NCI-H2227 (cell line): ENCODE measurements around the gene SENP5.

ENCODE experiments used
- DNase-seq: peaks from one replicate; lab custom pipeline; 2025; ENCODE audit not compliant: unreplicated experiment; lab: John Stamatoyannopoulos, UW

SENP5 gene

DNA sequence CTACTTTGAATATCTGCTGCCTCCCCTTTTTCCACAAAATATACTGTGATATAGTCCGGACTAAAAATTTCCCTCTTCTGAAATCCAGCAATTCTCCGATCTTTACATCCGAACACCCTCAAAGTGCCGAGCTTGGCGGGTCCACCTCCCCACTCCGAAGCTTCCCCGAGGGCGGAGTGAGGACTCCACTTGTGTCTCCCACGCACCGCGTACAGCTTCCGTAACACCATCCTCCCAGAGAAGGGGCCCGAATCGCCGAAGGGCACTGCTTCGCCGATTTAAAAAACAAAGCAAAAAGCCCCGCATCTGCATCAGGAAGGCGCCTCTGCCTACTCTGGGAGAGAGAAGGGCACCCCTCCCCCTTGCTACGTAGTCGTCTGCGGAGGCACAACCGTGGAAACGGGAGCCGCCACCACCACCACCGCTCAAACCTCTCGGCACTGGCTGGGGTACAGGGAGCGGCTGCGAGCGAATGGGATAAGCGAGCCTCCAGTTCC lies 74.1 kb downstream of the SENP5 start:
- peak; percentile 79 for DNase-seq

DNA sequence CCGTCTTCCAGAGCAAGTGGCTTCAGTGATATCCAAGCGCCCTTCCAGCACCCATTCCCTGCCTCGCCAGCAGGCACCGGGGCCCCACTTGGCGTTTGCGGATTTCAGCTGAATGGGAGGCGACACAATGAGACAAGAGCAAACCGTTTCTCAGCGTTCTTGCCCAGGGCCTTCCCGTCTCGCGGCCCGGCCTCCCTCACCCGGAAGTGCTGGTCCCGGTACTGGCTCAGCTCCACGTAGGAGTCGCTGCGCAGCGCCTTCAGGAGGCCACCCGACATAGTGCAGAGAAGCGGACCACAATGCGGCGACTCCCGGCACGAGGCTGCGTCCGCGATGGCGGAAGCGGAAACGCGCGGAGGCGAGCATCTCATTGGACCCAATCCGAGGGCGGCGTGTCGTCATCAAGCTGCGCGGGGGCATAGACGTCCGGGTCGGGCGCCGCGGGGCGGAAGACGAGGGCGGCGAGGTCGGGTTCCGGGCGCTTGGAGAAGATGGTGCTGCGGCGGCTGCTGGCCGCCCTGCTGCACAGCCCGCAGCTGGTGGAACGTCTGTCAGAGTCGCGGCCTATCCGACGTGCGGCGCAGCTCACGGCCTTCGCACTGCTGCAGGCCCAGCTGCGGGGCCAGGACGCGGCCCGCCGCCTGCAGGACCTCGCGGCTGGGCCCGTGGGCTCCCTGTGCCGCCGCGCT lies 74.7 kb downstream of the SENP5 start, which contains the start of gene NCBP2:
TSS of gene NCBP2 (minus strand) at position 303 of the 689 bp plus-strand sequence. CDS start at position 278, 25 bp downstream.
- peak; percentile 99 for DNase-seq

DNA sequence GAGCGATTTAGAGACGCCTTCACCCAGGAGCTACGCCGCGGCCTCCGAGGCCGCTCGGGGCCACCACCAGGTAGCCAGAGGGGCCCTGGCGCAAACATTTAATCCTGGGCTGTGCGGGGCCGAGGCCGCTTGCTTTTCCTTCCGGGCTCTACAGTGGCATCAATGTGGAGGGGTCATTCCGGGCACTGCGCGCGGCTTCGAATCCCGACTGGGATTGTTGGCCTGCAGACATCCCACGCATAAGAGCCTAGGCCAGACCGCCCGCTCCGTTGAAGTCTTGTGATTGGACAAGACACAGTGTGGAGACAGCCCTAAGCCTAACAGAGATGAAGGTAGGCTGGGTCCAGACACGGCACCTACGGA lies 75.2 kb downstream of the SENP5 start:
- peak; percentile 51 for DNase-seq

DNA sequence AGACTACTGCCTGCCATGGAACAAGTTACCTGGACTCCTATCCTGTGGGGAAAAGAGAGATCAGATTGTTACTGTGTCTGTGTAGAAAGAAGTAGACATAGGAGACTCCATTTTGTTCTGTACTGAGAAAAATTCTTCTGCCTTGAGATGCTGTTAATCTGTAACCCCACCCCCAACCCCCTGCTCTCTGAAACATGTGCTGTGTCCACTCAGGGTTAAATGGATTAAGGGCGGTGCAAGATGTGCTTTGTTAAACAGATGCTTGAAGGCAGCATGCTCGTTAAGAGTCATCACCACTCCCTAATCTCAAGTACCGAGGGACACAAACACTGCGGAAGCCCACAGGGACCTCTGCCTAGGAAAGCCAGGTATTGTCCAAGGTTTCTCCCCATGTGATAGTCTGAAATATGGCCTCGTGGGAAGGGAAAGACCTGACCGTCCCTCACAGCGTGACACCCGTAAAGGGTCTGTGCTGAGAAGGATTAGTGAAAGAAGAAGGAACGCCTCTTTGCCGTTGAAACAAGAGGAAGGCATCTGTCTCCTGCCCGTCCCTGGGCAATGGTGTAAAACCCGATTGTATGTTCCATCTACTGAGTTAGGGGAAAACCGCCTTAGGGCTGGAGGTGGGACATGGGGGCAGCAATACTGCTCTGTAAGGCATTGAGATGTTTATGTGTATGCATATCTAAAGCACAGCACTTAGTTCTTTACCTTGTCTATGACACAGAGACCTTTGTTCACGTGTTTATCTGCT lies 76.5 kb downstream of the SENP5 start:
- peak; percentile 32 for DNase-seq

DNA sequence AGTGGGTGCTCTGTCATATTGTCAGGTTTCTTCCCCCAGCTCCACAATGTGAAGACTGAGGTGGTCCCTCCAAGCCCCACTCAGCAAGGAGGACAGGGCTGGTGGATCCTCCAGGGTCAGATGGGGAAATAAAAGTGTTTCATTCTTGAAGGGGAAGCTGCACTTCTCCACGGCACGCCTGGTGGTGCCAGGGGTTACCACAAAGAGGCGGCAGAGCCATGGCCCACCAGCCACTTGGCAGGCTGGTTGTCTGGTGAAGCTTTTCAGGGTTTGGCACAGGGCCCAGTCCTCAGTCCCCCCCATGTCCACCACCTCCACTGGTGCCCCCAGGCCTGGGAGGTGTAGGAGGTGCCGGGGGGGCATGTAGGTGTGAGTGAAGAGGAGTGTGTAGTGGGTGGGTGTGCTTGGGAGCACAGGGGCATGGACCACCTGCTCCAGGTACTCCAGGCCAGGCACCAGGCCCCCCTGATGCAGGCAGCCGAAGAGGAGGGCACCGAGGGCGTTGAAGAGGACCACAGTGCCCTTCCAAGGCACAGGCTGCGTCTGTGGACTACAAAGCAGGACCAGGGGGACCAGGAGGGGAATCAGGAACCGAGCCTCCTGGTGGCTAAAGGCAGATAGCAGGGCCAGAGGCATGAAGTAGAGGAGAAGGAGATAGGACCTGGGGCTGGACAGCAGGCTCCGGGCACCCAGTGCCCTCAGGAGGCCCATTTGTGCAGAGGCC lies 79.6 kb downstream of the SENP5 start:
- no peak for DNase-seq

DNA sequence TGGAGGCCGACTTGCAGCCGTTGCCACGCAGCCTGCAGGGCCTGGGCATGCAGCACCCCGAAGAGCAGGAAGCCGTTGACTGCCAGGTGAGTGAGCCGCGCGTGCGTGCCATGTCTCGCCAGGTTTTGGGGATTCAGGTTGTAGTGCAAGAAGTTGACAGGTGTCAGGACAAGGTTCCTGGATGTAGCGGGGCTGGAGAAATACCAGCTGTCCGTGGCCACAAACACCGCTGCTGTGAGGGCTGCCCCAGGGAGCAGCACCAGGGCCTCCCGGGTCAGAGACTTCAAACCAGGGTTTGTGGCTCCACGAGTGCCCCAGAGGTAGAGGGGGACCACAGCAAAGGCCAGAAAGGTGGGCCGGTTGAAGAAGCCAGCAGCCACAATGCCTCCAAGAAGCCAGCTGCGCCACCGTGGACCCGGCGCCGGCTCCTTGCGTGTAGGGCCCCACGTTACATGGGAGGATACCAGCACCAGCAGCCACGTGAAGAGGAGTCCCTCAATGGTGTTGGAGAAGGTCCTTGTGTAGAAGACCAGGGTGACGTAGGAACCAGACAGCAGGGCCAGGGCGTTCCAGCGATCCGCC lies 80.2 kb downstream of the SENP5 start:
- DNase-seq: no peak

DNA sequence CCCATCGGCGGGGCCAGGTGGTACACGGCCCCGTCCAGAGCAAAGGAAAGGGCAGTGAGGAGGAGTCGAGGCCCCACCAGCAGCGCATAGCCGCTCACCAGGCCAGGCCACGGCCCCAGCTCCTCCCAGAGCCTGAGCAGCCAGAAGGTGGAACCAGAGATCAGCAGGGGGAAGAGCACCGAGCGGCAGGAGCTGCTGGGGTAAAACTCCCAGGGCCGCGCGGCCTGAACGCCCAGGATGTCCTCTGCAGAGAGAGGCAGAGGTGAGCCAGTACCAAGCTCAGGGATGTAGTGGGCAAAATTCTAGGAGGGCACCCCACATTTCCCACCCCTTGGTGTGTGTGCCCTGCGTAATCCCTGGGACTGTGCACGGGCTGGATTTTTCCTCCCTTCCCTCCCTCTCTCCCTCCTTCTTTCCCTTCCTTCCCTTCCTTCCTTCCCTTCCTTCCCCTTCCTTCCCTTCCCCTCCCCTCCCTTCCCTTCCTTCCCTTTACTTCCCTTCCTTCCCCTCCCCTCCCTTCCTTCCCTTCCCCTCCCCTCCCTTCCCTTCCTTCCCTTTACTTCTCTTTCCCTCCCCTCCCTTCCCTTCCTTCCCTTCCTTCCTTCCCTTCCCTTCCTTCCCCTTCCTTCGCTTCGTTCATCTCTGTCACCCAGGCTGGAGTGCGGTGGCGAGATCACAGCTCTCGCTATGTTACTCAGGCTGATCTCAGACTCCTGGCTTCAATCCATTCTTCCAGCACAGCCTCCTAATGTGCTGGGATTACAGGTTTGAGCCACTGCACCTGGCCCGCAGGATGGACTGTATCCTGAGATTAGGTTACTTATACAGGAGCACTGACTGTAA lies 80.9 kb downstream of the SENP5 start:
- peak; percentile 64 for DNase-seq

DNA sequence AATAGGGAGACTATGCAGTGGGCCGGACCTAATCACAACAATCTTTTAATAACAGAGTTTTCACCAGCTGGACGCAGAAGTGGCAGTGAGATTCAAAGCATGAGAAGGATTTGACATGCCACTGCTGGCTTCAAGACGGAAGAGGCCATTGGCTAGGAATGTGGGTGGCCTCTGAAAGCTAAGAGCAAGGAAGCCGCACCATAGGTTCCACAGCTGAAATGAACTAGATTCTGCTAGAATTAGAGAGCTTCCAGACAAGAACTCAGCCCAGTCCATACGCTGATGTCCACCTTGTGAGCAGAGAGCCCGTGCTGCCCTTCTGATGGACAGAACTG lies 81.5 kb downstream of the SENP5 start:
- DNase-seq: peak; percentile 64

DNA sequence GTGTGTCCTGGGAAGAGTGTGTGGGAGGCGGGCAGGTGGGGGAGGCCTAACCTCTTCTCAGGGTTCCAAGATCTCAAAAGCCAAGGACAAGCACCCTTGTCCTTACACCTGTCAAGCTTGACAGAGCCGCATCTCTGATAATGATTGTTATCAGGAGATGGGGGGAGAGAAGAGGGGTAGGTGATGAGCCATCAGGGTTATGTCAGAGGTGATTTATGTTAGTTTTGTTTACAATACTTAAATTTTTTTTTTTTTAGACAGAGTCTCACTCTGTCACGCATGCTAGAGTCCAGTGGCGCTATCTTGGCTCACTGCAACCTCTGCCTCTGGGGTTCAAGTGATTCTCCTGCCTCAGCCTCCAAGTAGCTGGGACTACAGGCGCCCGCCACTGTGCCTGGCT lies 82.0 kb downstream of the SENP5 start:
- no peak for DNase-seq

DNA sequence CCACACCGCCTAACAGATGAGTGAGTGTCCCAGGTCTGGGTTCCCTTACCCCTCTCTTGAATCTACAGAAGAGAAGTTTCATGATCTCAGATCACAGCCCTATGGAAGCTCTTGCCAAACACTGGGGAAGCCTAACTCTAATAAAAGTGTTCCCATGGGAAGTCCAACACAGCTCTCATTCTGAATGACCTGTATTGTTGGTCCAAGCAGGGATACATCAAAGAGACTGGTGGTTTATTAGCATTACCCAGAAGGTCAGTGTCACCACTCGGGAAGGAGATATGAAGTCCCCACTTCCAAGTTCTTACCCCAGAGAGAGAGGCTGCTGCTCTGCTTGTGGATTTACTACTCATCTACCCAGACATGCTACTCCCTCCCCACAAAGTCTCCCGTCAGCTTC lies 83.7 kb downstream of the SENP5 start:
- DNase-seq: no peak

DNA sequence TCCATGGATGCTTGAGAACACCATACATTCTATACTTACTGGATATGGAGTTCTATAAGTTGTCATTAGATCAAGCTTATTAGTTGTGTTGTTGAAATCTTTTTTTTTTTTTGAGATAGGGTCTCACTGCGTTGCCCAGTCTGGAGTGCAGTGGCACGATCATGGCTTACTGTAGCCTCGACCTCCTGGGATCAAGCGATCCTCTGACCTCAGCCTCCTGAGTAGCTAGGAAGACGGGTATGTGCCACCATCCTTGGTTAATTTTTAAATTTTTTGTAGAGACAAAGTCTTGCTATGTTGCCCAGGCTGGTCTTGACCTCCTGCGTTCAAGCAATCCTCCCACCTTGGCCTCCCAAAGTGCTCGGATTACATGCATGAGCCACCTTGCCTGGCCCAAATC lies 87.1 kb downstream of the SENP5 start:
- DNase-seq: no peak

DNA sequence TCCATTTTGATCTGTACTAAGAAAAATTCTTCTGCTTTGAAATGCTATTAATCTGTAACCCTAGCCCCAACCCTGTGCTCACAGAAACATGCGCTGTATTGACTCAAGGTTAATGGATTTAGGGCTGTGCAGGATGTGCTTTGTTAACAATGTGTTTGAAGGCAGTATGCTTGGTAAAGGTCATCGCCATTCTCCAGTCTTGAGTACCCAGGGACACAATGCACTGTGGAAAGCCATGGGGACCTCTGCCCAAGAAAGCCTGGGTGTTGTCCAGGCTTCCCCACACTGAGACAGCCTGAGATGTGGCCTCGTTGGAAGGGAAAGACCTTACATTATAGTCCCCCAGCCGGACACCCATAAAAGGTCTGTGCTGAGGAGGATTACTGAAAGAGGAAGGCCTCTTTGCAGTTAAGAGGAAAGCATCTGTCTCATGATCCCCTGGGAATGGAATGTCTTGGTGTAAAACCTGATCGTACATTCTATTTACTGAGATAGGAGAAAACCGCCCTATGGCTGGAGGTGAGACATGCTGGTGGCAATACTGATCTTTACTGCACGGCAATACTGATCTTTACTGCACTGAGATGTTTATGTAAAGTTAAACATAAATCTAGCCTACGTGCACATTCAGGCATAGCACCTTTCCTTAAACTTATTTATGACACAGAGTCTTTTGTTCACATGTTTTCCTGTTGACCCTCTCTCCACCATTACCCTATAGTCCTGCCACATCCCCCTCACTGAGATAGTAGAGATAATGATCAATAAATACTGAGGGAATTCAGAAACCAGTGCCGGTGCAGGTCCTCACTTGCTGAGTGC lies 94.6 kb downstream of the SENP5 start:
- DNase-seq: no peak

DNA sequence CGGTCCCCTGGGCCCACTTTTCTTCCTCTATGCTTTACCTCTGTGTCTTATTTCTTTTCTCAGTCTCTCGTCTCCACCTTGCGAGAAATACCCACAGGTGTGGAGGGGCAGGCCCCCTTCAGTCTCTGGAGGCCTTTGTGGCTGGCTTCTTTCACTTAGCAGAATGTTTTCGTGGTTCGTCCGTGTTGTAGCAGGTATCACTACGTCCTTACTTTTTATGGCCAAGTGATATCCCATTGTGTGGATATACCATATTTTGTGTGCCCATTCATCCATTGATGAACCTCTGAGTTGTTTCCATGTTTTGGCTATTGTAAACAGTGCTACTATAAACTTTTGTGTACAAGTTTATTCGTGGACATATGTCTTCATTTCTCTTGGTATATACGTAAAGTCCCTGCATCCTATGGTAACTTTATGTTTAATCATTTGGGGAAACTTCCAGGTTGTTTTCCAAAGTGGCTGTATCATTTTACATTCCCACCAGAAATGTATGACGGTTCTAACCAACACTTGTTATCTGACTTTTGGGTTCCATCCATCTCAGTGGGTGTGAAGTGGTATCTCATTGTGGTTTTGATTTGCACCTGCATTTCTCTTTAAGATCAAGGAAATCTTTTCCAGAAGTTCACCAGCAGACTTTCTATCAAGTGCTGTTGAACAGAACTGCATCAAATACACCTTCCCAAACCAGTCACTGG lies 95.4 kb downstream of the SENP5 start:
- no peak for DNase-seq

DNA sequence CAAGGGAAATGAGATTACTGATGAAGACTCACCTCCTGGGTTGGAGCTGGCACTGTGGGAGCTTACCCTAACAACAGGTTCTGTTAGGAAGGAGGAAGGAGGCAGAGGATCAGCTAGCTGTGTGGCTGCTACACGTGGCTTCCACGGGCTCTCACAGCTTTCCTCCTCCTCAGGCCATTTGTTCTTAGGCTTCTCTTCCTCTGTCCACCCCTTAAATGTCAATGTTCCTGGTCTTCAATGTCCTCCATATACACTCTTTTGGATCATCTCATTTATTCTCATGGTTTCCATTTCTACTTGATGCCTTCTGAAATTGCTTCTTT lies 95.9 kb downstream of the SENP5 start:
- DNase-seq: no peak

DNA sequence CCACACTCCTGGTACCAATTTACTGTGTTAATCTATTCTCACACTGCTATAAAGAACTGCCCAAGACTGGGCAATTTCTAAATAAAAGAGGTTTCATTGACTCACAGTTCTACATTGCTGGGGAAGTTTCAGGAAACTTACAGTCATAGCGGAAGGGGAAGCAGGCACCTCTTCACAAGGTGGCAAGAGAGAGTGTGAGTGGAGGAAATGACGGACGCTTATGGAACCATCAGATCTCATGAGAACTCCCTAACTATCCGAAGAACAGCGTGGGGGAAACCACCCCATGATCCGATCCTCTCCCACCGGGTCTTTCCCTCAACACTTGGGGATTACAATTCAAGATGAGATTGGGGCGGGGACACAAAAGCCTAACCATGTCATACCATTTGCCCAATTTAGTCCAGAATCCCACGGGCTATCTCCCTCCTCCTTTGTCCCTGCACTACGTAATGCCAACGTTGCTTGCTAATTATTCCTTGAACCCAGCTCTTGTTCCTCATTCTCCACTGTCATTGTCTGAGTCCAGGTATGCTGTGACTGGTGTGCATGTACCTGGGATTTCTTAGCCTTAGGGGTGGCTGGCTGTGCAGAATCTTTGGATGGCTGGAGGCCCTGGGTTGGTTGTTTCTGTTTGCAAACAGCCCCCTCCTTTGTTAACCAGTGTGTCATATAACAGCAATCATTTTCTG lies 97.5 kb downstream of the SENP5 start:
- DNase-seq: no peak

DNA sequence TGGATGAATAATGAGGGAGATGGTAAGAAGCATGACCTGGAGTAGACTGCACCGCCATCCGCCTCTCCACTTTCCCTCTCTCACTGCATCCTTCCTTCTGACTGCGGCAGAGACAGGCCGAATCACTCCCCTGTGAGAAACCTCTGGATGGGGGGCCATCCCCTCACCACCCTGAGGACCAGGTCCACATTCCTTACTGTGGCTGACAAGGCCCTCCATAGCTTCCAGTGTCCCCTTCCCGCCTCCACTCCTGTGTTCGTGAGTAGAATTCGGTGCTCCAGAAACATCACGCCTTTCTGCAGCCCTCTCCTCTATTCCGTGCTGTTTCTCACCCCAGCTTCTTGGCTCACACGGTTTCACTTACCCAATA lies 98.1 kb downstream of the SENP5 start:
- DNase-seq: no peak

DNA sequence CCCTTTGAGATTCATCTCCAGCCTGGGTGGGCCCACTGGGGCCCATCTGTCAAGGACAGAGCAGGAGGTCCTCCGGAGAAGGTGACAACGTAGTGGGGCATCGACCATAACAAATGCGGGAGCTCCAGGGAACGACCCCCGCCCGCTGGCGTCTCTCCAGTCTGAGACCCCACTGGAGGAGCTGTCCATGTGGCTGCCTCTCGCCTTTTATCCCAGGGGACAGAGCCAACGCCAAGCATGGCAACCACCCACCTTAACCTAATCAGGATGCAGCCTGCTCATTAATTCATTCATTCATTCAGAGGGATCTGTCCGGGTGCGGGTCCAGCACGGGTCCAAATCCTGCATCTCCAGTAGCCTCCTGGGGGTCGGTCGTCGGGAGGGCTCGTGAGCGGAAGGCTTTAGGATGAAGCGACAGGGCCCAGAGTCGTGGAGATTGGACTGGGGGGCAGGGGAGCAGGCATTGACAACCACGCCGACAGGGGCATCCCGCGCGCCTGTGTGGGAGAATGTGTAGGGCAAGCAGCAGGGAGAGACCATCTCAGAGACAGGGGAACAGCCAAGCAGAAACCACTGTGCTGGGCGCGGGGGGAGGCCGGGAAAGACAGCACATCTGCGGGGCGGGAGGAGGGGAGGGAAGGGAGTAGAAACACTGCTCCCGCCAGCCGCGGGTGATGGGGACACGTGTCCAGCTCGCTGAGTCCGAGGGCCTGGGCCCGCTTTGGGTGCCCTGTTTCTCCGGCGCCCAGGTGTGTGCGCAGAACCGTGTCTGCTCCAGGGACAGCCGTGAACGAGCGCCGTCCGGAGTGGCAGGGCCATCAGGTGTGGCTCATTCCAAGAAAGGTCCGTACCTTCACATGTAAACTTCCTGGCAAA lies 99.0 kb downstream of the SENP5 start:
- no peak for DNase-seq
